ENCODE results near the gene PAK6. TPM values are rescaled to one million over a fixed set of nuclear protein-coding genes. Genes with fewer than 3 reads are reported as not detected.

PAK6 gene
- total RNA-seq, 4 donors from 2014 or later: 0.94 to 4.6 (median 1.6) TPM

DNA sequence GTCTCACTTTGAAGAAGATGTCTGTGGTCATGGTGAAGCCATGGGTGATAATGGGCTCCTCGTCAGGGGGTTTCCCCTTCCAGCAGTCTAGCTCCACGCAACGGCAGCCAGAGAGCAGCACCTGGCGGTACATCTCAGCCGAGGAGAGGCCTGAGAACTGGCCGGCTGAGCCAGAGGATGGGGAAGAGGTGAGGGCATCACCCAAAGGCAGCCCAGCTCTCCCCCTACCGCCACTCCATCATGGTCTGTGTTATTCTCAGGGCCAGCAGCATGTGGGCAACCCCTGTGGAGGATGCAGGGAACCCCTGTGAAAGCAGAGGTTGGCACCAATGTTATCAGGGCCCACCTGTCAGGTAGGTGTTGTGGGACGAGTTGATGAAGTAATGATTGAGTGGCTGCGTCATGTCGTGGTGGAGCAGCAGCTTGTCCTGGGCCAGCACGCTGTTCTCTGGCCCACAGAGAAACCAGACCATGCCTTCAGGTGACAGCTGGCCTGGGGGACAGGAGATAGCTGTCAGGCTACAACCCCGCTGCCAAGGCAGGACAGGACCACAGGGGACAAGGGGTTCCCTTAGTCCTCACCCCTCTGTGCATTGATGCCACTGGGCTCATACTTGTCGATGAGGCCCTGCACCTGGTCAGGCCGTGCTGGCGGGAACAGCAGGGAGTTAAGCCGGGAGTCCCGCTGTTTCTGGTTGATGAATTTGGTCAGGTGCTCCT, 59.5 kb downstream of the PAK6 start:
- peaks cover 0 to 6% of the 10 kb centered on the region in 2 donors for H3K36me3 ChIP-seq
- ATAC-seq: no peak
- peaks cover 11% of the 10 kb centered on the region for H3K27me3 ChIP-seq
- H3K27ac ChIP-seq: no peak overlapping the region
- H3K9me3 ChIP-seq: peaks cover 0 to 22% (median 0%) of the 10 kb centered on the region in 3 donors
- H3K4me1 ChIP-seq: peaks cover 0 to 9% (median 0%) of the 10 kb centered on the region in 3 donors
- no peak overlapping the region for H3K4me3 ChIP-seq
- no CpG with 5 or more reads among the region's 17 CpGs for WGBS, 2 donors (ENCODE audit: low coverage in 1 of 2)
- TF ChIP-seq POLR2AphosphoS5 (IDR thresholded peaks at IDR 0.05): no peak

DNA sequence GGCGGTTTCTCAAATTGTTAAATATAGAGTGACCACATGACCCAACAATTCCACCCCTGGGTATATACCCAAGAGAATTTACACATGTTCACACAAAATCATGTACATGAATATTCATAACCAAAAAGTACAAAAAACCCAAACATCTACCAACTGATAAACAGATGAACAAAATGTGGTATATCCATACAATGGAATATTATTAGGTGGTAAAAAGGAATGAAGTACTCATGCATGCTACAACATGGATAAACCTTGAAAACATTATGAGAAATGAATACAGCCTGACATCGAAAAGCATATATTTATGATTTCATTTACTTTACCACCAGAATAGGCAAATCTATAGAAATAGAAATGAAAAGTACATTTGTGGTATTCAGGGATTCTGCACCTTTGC, 61.5 kb downstream of the PAK6 start:
- H3K36me3 ChIP-seq: peaks cover 0 to 6% of the 10 kb centered on the region in 2 donors
- H3K4me1 ChIP-seq: peaks cover 0 to 9% (median 0%) of the 10 kb centered on the region in 3 donors

DNA sequence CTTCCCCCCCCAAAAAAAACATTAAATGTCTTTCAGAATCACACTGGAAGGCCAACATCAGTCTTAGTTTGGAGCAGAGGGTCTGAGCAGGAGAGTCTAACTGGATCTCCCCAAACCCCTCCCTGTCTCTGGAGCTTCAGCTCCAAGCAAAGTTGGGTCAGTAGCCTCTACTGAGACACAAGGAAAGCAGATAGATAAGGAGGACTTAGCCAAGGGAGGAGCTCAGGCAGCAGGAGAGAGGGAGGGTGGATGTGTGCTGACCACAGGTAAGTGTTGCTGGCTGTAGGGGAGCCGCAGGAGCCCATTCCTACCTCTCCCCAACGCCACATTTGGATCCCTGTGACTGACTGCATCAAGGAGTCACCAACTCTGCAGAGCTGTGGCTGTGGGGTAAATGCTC, 61.9 kb downstream of the PAK6 start:
- WGBS, 2 donors (ENCODE audit: low coverage in 1 of 2): 83% methylated on average over 1 of the region's 2 CpGs; no CpG with 5 or more reads in 1 of the 2 donors
- peaks cover 0 to 5% (median 0%) of the 10 kb centered on the region in 3 donors for H3K4me1 ChIP-seq
- no peak for ATAC-seq

More for the DNA sequence above, 61.5 kb downstream of the PAK6 start:
- Histone ChIP-seq H3K9me3 (peaks cover 0 to 22% (median 0%) of the 10 kb centered on the region in 3 donors), H3K27me3 (peaks cover 14% of the 10 kb centered on the region), H3K27ac (no peak overlapping the region), H3K4me3 (no peak overlapping the region)
- WGBS, 2 donors (ENCODE audit: low coverage in 1 of 2): 93 to 95% methylated on average over 2 of the region's 2 CpGs
- TF ChIP-seq POLR2AphosphoS5 (IDR thresholded peaks at IDR 0.05) (no peak), POLR2A (IDR thresholded peaks at IDR 0.05) (no peak), EP300 (IDR thresholded peaks at IDR 0.05) (no peak)
- TF ChIP-seq, protein P1, sequence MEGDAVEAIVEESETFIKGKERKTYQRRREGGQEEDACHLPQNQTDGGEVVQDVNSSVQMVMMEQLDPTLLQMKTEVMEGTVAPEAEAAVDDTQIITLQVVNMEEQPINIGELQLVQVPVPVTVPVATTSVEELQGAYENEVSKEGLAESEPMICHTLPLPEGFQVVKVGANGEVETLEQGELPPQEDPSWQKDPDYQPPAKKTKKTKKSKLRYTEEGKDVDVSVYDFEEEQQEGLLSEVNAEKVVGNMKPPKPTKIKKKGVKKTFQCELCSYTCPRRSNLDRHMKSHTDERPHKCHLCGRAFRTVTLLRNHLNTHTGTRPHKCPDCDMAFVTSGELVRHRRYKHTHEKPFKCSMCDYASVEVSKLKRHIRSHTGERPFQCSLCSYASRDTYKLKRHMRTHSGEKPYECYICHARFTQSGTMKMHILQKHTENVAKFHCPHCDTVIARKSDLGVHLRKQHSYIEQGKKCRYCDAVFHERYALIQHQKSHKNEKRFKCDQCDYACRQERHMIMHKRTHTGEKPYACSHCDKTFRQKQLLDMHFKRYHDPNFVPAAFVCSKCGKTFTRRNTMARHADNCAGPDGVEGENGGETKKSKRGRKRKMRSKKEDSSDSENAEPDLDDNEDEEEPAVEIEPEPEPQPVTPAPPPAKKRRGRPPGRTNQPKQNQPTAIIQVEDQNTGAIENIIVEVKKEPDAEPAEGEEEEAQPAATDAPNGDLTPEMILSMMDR (IDR thresholded peaks at IDR 0.05): no peak
- no peak for ATAC-seq

GRCh38 chr15:40301467-40302179, 62.8 kb downstream of the PAK6 start:
- Histone ChIP-seq H3K27ac (no peak overlapping the region), H3K4me1 (no peaks in the 10 kb centered on the region), H3K36me3 (peaks cover 0 to 6% of the 10 kb centered on the region in 2 donors), H3K27me3 (peaks cover 14% of the 10 kb centered on the region), H3K9me3 (peaks cover 0 to 22% (median 0%) of the 10 kb centered on the region in 3 donors), H3K4me3 (no peak overlapping the region)
- TF ChIP-seq, protein P1 (IDR thresholded peaks at IDR 0.05): no peak
- TF ChIP-seq POLR2AphosphoS5 (IDR thresholded peaks at IDR 0.05): no peak
- no peak for TF ChIP-seq POLR2A (IDR thresholded peaks at IDR 0.05)
- no peak for TF ChIP-seq EP300 (IDR thresholded peaks at IDR 0.05)
- ATAC-seq: no peak
- 26 to 55% methylated on average over 8 to 10 of the region's 12 CpGs for whole genome bisulfite sequencing, 2 donors (ENCODE audit: low coverage in 1 of 2)

More for the DNA sequence above, 61.9 kb downstream of the PAK6 start:
- TF ChIP-seq POLR2AphosphoS5 (IDR thresholded peaks at IDR 0.05) (no peak), EP300 (IDR thresholded peaks at IDR 0.05) (no peak), POLR2A (IDR thresholded peaks at IDR 0.05) (no peak)
- TF ChIP-seq, protein P1 (IDR thresholded peaks at IDR 0.05): no peak
- peaks cover 0 to 22% (median 0%) of the 10 kb centered on the region in 3 donors for H3K9me3 ChIP-seq
- peaks cover 0 to 6% of the 10 kb centered on the region in 2 donors for H3K36me3 ChIP-seq
- H3K27ac ChIP-seq: no peak overlapping the region
- no peak overlapping the region for H3K4me3 ChIP-seq
- peaks cover 14% of the 10 kb centered on the region for H3K27me3 ChIP-seq

DNA sequence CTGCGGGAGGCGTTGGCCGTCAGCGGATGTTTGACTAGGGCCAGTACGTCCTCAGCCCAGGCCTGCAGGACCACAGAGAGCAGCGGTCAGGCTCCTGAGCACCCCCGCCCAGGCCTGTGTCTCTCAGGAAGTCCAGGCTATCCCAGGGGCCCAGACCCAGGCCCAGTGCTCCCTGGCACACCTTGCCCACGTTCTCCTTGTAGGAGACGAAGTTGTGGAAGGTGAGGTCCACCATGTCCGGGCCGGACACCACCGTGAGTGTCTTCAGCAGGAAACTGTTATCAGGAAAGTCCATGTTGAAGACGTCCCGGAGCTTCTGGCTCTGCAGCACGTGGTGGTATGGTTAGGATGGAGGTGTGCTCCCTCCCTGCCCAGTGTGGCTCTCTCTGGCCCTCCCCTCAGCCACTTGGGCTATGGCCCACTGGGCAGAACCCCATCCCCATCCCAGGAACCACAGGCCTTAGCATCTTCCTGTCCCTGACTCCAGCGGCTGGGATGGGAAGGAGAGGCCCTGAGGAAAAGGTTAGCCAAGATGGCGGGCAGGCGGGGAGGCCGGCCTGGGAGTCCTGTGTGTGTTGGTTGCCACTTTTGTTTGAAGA, 63.5 kb downstream of the PAK6 start:
- Histone ChIP-seq H3K4me1 (peaks cover 0 to 3% (median 0%) of the 10 kb centered on the region in 3 donors), H3K27ac (no peak overlapping the region), H3K9me3 (peaks cover 0 to 22% (median 0%) of the 10 kb centered on the region in 3 donors), H3K36me3 (peaks cover 0 to 6% of the 10 kb centered on the region in 2 donors), H3K4me3 (no peak overlapping the region), H3K27me3 (peaks cover 14% of the 10 kb centered on the region)
- 83 to 100% methylated on average over 1 to 5 of the region's 19 CpGs for WGBS, 2 donors (ENCODE audit: low coverage in 1 of 2)
- TF ChIP-seq POLR2AphosphoS5 (IDR thresholded peaks at IDR 0.05) (no peak), EP300 (IDR thresholded peaks at IDR 0.05) (no peak)
- TF ChIP-seq, protein P1 (IDR thresholded peaks at IDR 0.05): no peak
- ATAC-seq: no peak

All from gastroesophageal sphincter (tissue), 4 donors.